Measurements from ENCODE around the gene ABHD6.

The ABHD6 gene

GRCh38 chr3:58237238-58237940 is at the start of gene ABHD6:
TSS of gene ABHD6 (plus strand) at chr3:58237792. CDS start at chr3:58256587, 18,795 bp downstream.
- TF ChIP-seq YY1 (IDR thresholded peaks at IDR 0.05; ENCODE audit: low read depth) (no peak), EP300 (IDR thresholded peaks at IDR 0.05; ENCODE audit: borderline replicate concordance) (no peak), TEAD4 (IDR thresholded peaks at IDR 0.05) (no peak; the same call in 1 of the 2 replicates), CEBPB (IDR thresholded peaks at IDR 0.05) (no peak), USF1 (IDR thresholded peaks at IDR 0.05) (no peak), CREB1 (IDR thresholded peaks at IDR 0.05; ENCODE audit: low read depth) (no peak), RAD21 (IDR thresholded peaks at IDR 0.05; ENCODE audit: low read depth) (no peak; the same call in 1 of the 2 replicates), FOXM1 (IDR thresholded peaks at IDR 0.05; ENCODE audit: borderline replicate concordance, low read depth) (no peak), NFIC (IDR thresholded peaks at IDR 0.05) (no peak)

- TF ChIP-seq YY1 (IDR thresholded peaks at IDR 0.05; ENCODE audit: low read depth), result no peak
- TF ChIP-seq ZBTB7A (IDR thresholded peaks at IDR 0.05; ENCODE audit: low read depth), result no peak
- TF ChIP-seq REST (IDR thresholded peaks at IDR 0.05; ENCODE audit: low read depth), result no peak
- no peak for TF ChIP-seq CREB1 (IDR thresholded peaks at IDR 0.05; ENCODE audit: low read depth)
These were observed 49.4 kb upstream of the ABHD6 start for GRCh38 chr3:58188173-58188564.

- TF ChIP-seq RAD21 (IDR thresholded peaks at IDR 0.05; ENCODE audit: low read depth) (no peak), CREB1 (IDR thresholded peaks at IDR 0.05; ENCODE audit: low read depth) (no peak), TCF12 (IDR thresholded peaks at IDR 0.05; ENCODE audit: low read depth) (no peak), REST (IDR thresholded peaks at IDR 0.05; ENCODE audit: low read depth) (no peak), CEBPB (IDR thresholded peaks at IDR 0.05) (no peak), ZBTB7A (IDR thresholded peaks at IDR 0.05; ENCODE audit: low read depth) (no peak), NFIC (IDR thresholded peaks at IDR 0.05) (no peak), FOXM1 (IDR thresholded peaks at IDR 0.05; ENCODE audit: borderline replicate concordance, low read depth) (no peak), EP300 (IDR thresholded peaks at IDR 0.05; ENCODE audit: borderline replicate concordance) (no peak)
These were observed 48.6 kb upstream of the ABHD6 start for GRCh38 chr3:58188921-58189451.

GRCh38 chr3:58189691-58190090 is 47.9 kb upstream of the ABHD6 start:
- TF ChIP-seq TAF1 (IDR thresholded peaks at IDR 0.05; ENCODE audit: low read depth) (no peak), NFIC (IDR thresholded peaks at IDR 0.05) (no peak), TEAD4 (IDR thresholded peaks at IDR 0.05) (no peak), TCF12 (IDR thresholded peaks at IDR 0.05; ENCODE audit: low read depth) (no peak), REST (IDR thresholded peaks at IDR 0.05; ENCODE audit: low read depth) (no peak), CEBPB (IDR thresholded peaks at IDR 0.05) (no peak), YY1 (IDR thresholded peaks at IDR 0.05; ENCODE audit: low read depth) (no peak), CREB1 (IDR thresholded peaks at IDR 0.05; ENCODE audit: low read depth) (no peak), ZBTB7A (IDR thresholded peaks at IDR 0.05; ENCODE audit: low read depth) (no peak), MAX (IDR thresholded peaks at IDR 0.05) (no peak), EP300 (IDR thresholded peaks at IDR 0.05; ENCODE audit: borderline replicate concordance) (no peak), RAD21 (IDR thresholded peaks at IDR 0.05; ENCODE audit: low read depth) (no peak), FOXM1 (IDR thresholded peaks at IDR 0.05; ENCODE audit: borderline replicate concordance, low read depth) (no peak), USF1 (IDR thresholded peaks at IDR 0.05) (no peak), EGR1 (IDR thresholded peaks at IDR 0.05) (no peak)
